HEK293 (cell line): Measurements from ENCODE around the gene ERBB2.

Experiments used
- BCL11A ChIP-seq: fragments of 450-650 bp; formaldehyde crosslinking; IDR thresholded peaks from 2 replicates; pipeline ENCODE4 v1.5.1; 2016; ENCODE audit warnings: low read depth, missing biosample characterization, missing genetic modification characterization
- GLI4 ChIP-seq: fragments of 450-650 bp; formaldehyde crosslinking; IDR thresholded peaks from 2 replicates; pipeline ENCODE4 v1.5.1; 2016; ENCODE audit warnings: missing biosample characterization, missing genetic modification characterization
- SALL2 ChIP-seq: fragments of 450-650 bp; formaldehyde crosslinking; IDR thresholded peaks from 2 replicates; pipeline ENCODE4 v1.5.0; 2017; ENCODE audit warnings: missing biosample characterization, mild to moderate bottlenecking, missing genetic modification characterization, borderline replicate concordance
- ZFHX2 ChIP-seq: fragments of 450-650 bp; formaldehyde crosslinking; conservative IDR thresholded peaks from 2 replicates; pipeline ENCODE4 v1.5.1; 2016; ENCODE audit warnings: missing biosample characterization, missing genetic modification characterization
- ZNF112 ChIP-seq: fragments of 450-650 bp; formaldehyde crosslinking; IDR thresholded peaks from 2 replicates; pipeline ENCODE4 v1.5.0; 2017; ENCODE audit warnings: missing biosample characterization, missing genetic modification characterization
- ZNF132 ChIP-seq: fragments of 450-650 bp; formaldehyde crosslinking; IDR thresholded peaks from 2 replicates; pipeline ENCODE4 v1.5.1; 2017; ENCODE audit warnings: missing biosample characterization, missing genetic modification characterization, borderline replicate concordance
- ZNF138 ChIP-seq: fragments of 450-650 bp; formaldehyde crosslinking; IDR thresholded peaks from 2 replicates; pipeline ENCODE4 v1.5.1; 2016; ENCODE audit warnings: missing biosample characterization, missing genetic modification characterization, borderline replicate concordance
- ZNF140 ChIP-seq: fragments of 450-650 bp; formaldehyde crosslinking; IDR thresholded peaks from 2 replicates; pipeline ENCODE4 v1.5.1; 2016; ENCODE audit warnings: missing biosample characterization, missing genetic modification characterization
- ZNF16 ChIP-seq: fragments of 450-650 bp; formaldehyde crosslinking; IDR thresholded peaks from 2 replicates; pipeline ENCODE4 v1.5.1; 2016; ENCODE audit warnings: low read depth, missing biosample characterization, missing genetic modification characterization
- ZNF221 ChIP-seq: fragments of 450-650 bp; formaldehyde crosslinking; IDR thresholded peaks from 2 replicates; pipeline ENCODE4 v1.5.1; 2017; ENCODE audit warnings: missing biosample characterization, missing genetic modification characterization, borderline replicate concordance
- ZNF223 ChIP-seq: fragments of 450-650 bp; formaldehyde crosslinking; IDR thresholded peaks from 2 replicates; pipeline ENCODE4 v1.5.1; 2016; ENCODE audit warnings: missing biosample characterization, missing genetic modification characterization
- ZNF280C ChIP-seq: fragments of 450-650 bp; formaldehyde crosslinking; IDR thresholded peaks from 2 replicates; pipeline ENCODE4 v1.5.1; 2016; ENCODE audit warnings: missing biosample characterization, missing genetic modification characterization
- ZNF292 ChIP-seq: fragments of 450-650 bp; formaldehyde crosslinking; IDR thresholded peaks from 2 replicates; pipeline ENCODE4 v1.5.1; 2016; ENCODE audit warnings: low read depth, missing biosample characterization, missing genetic modification characterization, borderline replicate concordance
- ZNF335 ChIP-seq: fragments of 450-650 bp; formaldehyde crosslinking; conservative IDR thresholded peaks from 2 replicates; pipeline ENCODE4 v1.5.1; 2016; ENCODE audit warnings: missing biosample characterization, missing genetic modification characterization
- ZNF416 ChIP-seq: fragments of 450-650 bp; formaldehyde crosslinking; IDR thresholded peaks from 2 replicates; pipeline ENCODE4 v1.5.1; 2016; ENCODE audit warnings: missing biosample characterization, missing genetic modification characterization
- ZNF48 ChIP-seq: fragments of 450-650 bp; formaldehyde crosslinking; IDR thresholded peaks from 2 replicates; pipeline ENCODE4 v1.5.1; 2016; ENCODE audit warnings: missing biosample characterization, missing genetic modification characterization
- ZNF518A ChIP-seq: fragments of 450-650 bp; formaldehyde crosslinking; conservative IDR thresholded peaks from 2 replicates; pipeline ENCODE4 v1.5.1; 2016; ENCODE audit warnings: low read depth, missing biosample characterization, missing genetic modification characterization
- ZNF558 ChIP-seq: fragments of 450-650 bp; formaldehyde crosslinking; IDR thresholded peaks from 2 replicates; pipeline ENCODE4 v1.5.1; 2016; ENCODE audit warnings: missing biosample characterization, missing genetic modification characterization
- ZNF560 ChIP-seq: fragments of 450-650 bp; formaldehyde crosslinking; IDR thresholded peaks from 2 replicates; pipeline ENCODE4 v1.5.1; 2017; ENCODE audit warnings: missing biosample characterization, missing genetic modification characterization, borderline replicate concordance
- ZNF654 ChIP-seq: fragments of 450-650 bp; formaldehyde crosslinking; IDR thresholded peaks from 2 replicates; pipeline ENCODE4 v1.5.1; 2016; ENCODE audit warnings: low read depth, missing biosample characterization, missing genetic modification characterization
- ZNF704 ChIP-seq: fragments of 450-650 bp; formaldehyde crosslinking; IDR thresholded peaks from 2 replicates; pipeline ENCODE4 v1.5.1; 2016; ENCODE audit warnings: missing biosample characterization, missing genetic modification characterization
- ZSCAN30 ChIP-seq: fragments of 450-650 bp; IDR thresholded peaks from 2 replicates; pipeline ENCODE4 v1.5.1; 2018; ENCODE audit warnings: missing biosample characterization, mild to moderate bottlenecking, missing genetic modification characterization, moderate library complexity
- TF ChIP-seq, protein P1 (sequence below): fragments of 450-650 bp; formaldehyde crosslinking; IDR thresholded peaks from 2 replicates; pipeline ENCODE4 v1.5.1; 2017; ENCODE audit warnings: missing biosample characterization, missing genetic modification characterization
- TF ChIP-seq, protein P2 (sequence below): fragments of 450-650 bp; formaldehyde crosslinking; IDR thresholded peaks from 2 replicates; pipeline ENCODE4 v1.5.1; 2016; ENCODE audit warnings: missing biosample characterization, missing genetic modification characterization
- TF ChIP-seq, protein P3 (sequence below): fragments of 450-650 bp; formaldehyde crosslinking; IDR thresholded peaks from 2 replicates; pipeline ENCODE4 v1.5.1; 2016; ENCODE audit warnings: missing biosample characterization, missing genetic modification characterization

The ERBB2 gene

GRCh38 chr17:39730095-39730921 is 30.4 kb downstream of the ERBB2 start, which contains the start of gene MIEN1 (continued):
- no peak for TF ChIP-seq ZNF138 (tag by site-specific recombination)
- TF ChIP-seq ZNF48 (tag by site-specific recombination) = no peak
- TF ChIP-seq, protein P1, sequence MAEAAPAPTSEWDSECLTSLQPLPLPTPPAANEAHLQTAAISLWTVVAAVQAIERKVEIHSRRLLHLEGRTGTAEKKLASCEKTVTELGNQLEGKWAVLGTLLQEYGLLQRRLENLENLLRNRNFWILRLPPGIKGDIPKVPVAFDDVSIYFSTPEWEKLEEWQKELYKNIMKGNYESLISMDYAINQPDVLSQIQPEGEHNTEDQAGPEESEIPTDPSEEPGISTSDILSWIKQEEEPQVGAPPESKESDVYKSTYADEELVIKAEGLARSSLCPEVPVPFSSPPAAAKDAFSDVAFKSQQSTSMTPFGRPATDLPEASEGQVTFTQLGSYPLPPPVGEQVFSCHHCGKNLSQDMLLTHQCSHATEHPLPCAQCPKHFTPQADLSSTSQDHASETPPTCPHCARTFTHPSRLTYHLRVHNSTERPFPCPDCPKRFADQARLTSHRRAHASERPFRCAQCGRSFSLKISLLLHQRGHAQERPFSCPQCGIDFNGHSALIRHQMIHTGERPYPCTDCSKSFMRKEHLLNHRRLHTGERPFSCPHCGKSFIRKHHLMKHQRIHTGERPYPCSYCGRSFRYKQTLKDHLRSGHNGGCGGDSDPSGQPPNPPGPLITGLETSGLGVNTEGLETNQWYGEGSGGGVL = peak; percentile 16; the same call in 1 of the 2 replicates
- TF ChIP-seq ZNF221 (tag by site-specific recombination) = no peak
- TF ChIP-seq ZSCAN30 = peak; percentile 54; the same call in 1 of the 2 replicates
- TF ChIP-seq ZNF335 (tag by site-specific recombination) = peak; percentile 85
- no peak for TF ChIP-seq ZNF416 (tag by site-specific recombination)
- TF ChIP-seq SALL2 (tag by site-specific recombination) = no peak
- no peak for TF ChIP-seq BCL11A (tag by site-specific recombination)
- TF ChIP-seq, protein P2, sequence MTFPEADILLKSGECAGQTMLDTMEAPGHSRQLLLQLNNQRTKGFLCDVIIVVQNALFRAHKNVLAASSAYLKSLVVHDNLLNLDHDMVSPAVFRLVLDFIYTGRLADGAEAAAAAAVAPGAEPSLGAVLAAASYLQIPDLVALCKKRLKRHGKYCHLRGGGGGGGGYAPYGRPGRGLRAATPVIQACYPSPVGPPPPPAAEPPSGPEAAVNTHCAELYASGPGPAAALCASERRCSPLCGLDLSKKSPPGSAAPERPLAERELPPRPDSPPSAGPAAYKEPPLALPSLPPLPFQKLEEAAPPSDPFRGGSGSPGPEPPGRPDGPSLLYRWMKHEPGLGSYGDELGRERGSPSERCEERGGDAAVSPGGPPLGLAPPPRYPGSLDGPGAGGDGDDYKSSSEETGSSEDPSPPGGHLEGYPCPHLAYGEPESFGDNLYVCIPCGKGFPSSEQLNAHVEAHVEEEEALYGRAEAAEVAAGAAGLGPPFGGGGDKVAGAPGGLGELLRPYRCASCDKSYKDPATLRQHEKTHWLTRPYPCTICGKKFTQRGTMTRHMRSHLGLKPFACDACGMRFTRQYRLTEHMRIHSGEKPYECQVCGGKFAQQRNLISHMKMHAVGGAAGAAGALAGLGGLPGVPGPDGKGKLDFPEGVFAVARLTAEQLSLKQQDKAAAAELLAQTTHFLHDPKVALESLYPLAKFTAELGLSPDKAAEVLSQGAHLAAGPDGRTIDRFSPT (tag by site-specific recombination) = no peak
- no peak for TF ChIP-seq ZNF560 (tag by site-specific recombination)
- TF ChIP-seq ZNF558 (tag by site-specific recombination) = no peak
- no peak for TF ChIP-seq ZNF518A
- TF ChIP-seq ZNF112 (tag by site-specific recombination) = no peak
- TF ChIP-seq, protein P3, sequence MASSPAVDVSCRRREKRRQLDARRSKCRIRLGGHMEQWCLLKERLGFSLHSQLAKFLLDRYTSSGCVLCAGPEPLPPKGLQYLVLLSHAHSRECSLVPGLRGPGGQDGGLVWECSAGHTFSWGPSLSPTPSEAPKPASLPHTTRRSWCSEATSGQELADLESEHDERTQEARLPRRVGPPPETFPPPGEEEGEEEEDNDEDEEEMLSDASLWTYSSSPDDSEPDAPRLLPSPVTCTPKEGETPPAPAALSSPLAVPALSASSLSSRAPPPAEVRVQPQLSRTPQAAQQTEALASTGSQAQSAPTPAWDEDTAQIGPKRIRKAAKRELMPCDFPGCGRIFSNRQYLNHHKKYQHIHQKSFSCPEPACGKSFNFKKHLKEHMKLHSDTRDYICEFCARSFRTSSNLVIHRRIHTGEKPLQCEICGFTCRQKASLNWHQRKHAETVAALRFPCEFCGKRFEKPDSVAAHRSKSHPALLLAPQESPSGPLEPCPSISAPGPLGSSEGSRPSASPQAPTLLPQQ (tag by site-specific recombination) = peak; percentile 95
- TF ChIP-seq ZNF654 = no peak
- TF ChIP-seq ZNF16 (tag by site-specific recombination) = no peak
- no peak for TF ChIP-seq ZNF132
- no peak for TF ChIP-seq ZNF223 (tag by site-specific recombination)
- no peak for TF ChIP-seq ZNF140 (tag by site-specific recombination)
- no peak for TF ChIP-seq ZNF292 (tag by site-specific recombination)
- no peak for TF ChIP-seq ZNF280C (tag by site-specific recombination)
- no peak for TF ChIP-seq ZFHX2 (tag by site-specific recombination)
- no peak for TF ChIP-seq GLI4
- no peak for TF ChIP-seq ZNF704
